H9 (cell line): ENCODE results near the gene UBE2L3. TPM values are rescaled to one million over a fixed set of nuclear protein-coding genes. Genes with fewer than 3 reads are reported as not detected.

ENCODE experiments used
- DNase-seq: peaks from one replicate; pipeline ENCODE4 v3.0.0-alpha.2; 2017
- H2AFZ ChIP-seq: one replicate; pipeline ENCODE4 v1.6.1; 2013; ENCODE audit warnings: mild to moderate bottlenecking, low read length, control low read depth, moderate library complexity
- H2AK5ac ChIP-seq: 2 replicates; pipeline ENCODE4 v1.6.1; 2013; ENCODE audit warnings: low read length, control low read depth, mixed read lengths; ENCODE audit not compliant: insufficient read length
- H2BK120ac ChIP-seq: one replicate; pipeline ENCODE4 v1.6.1; 2013; ENCODE audit warnings: low read depth, mild to moderate bottlenecking, low read length, control low read depth, inconsistent platforms; ENCODE audit not compliant: poor library complexity, severe bottlenecking
- H2BK12ac ChIP-seq: 2 replicates; pipeline ENCODE4 v1.6.1; 2013; ENCODE audit warnings: low read length, control low read depth, mixed read lengths, low read depth; ENCODE audit not compliant: insufficient read length
- H2BK15ac ChIP-seq: 2 replicates; pipeline ENCODE4 v1.6.1; 2013; ENCODE audit warnings: low read depth, low read length, control low read depth
- H2BK20ac ChIP-seq: one replicate; pipeline ENCODE4 v1.6.1; 2013; ENCODE audit warnings: low read depth, mild to moderate bottlenecking, low read length, control low read depth, inconsistent platforms; ENCODE audit not compliant: poor library complexity, severe bottlenecking
- H2BK5ac ChIP-seq: 2 replicates; pipeline ENCODE4 v1.6.1; 2013; ENCODE audit warnings: low read length, control low read depth, mixed read lengths; ENCODE audit not compliant: insufficient read length
- H3K14ac ChIP-seq: 2 replicates; pipeline ENCODE4 v1.6.1; 2013; ENCODE audit warnings: low read length, control low read depth; ENCODE audit not compliant: insufficient read depth
- H3K18ac ChIP-seq: 2 replicates; pipeline ENCODE4 v1.6.1; 2013; ENCODE audit warnings: low read depth, mild to moderate bottlenecking, mixed read lengths, low read length, control low read depth; ENCODE audit not compliant: insufficient read length
- H3K23ac ChIP-seq: 2 replicates; pipeline ENCODE4 v1.6.1; 2013; ENCODE audit warnings: low read length, control low read depth, mixed read lengths, low read depth; ENCODE audit not compliant: insufficient read length
- H3K23me2 ChIP-seq: 2 replicates; pipeline ENCODE4 v1.6.1; 2013; ENCODE audit warnings: low read depth, mild to moderate bottlenecking, mixed read lengths, low read length, control low read depth; ENCODE audit not compliant: insufficient read length, poor library complexity, severe bottlenecking
- H3K27ac ChIP-seq: 2 replicates; pipeline ENCODE4 v1.5.1; 2013; ENCODE audit warnings: low read length, control low read depth, mixed read lengths, low read depth; ENCODE audit not compliant: insufficient read length
- H3K27me3 ChIP-seq: 2 replicates; pipeline ENCODE4 v1.6.1; 2013; ENCODE audit warnings: low read length, control low read depth, inconsistent platforms; ENCODE audit not compliant: insufficient read depth
- H3K4ac ChIP-seq: 2 replicates; pipeline ENCODE4 v1.6.1; 2013; ENCODE audit warnings: low read depth, mild to moderate bottlenecking, control low read depth, inconsistent platforms, low read length, moderate library complexity
- H3K4me1 ChIP-seq: 2 replicates; pipeline ENCODE4 v1.6.1; 2013; ENCODE audit warnings: low read length, control low read depth, inconsistent platforms; ENCODE audit not compliant: insufficient read depth
- H3K4me2 ChIP-seq: 2 replicates; pipeline ENCODE4 v1.6.1; 2013; ENCODE audit warnings: low read length, control low read depth, mixed read lengths; ENCODE audit not compliant: insufficient read length, insufficient read depth
- H3K56ac ChIP-seq: 2 replicates; pipeline ENCODE4 v1.6.1; 2013; ENCODE audit warnings: low read depth, mild to moderate bottlenecking, mixed read lengths, low read length, control low read depth; ENCODE audit not compliant: insufficient read length
- H3K79me1 ChIP-seq: 2 replicates; pipeline ENCODE4 v1.6.1; 2013; ENCODE audit warnings: low read depth, mild to moderate bottlenecking, moderate library complexity, low read length, control low read depth, inconsistent platforms; ENCODE audit not compliant: insufficient read depth, poor library complexity, severe bottlenecking
- H3K79me2 ChIP-seq: 2 replicates; pipeline ENCODE4 v1.6.1; 2013; ENCODE audit warnings: low read length, control low read depth, inconsistent platforms; ENCODE audit not compliant: insufficient read depth
- H3K9ac ChIP-seq: 2 replicates; pipeline ENCODE4 v1.6.1; 2013; ENCODE audit warnings: low read length, control low read depth, mixed read lengths; ENCODE audit not compliant: insufficient read length; ENCODE audit errors: extremely low read depth
- H3K9me3 ChIP-seq: one replicate; pipeline ENCODE4 v1.6.1; 2013; ENCODE audit warnings: low read depth, low read length, inconsistent platforms; ENCODE audit not compliant: control insufficient read depth
- H3T11ph ChIP-seq: one replicate; pipeline ENCODE4 v1.6.1; 2013; ENCODE audit warnings: mild to moderate bottlenecking, low read length, control low read depth, inconsistent platforms
- H4K20me1 ChIP-seq: one replicate; pipeline ENCODE4 v1.6.1; 2013; ENCODE audit not compliant: control insufficient read depth, insufficient read length, insufficient read depth
- H4K5ac ChIP-seq: 2 replicates; pipeline ENCODE4 v1.6.1; 2013; ENCODE audit warnings: low read depth, mild to moderate bottlenecking, mixed read lengths, low read length, control low read depth; ENCODE audit not compliant: insufficient read length
- H4K8ac ChIP-seq: replicated peaks from 2 replicates; pipeline ENCODE4 v1.6.1; 2013; ENCODE audit warnings: low read length, control low read depth, mixed read lengths, low read depth; ENCODE audit not compliant: insufficient read length
- H4K91ac ChIP-seq: 2 replicates; pipeline ENCODE4 v1.6.1; 2013; ENCODE audit warnings: low read depth, mild to moderate bottlenecking, moderate library complexity, mixed read lengths, low read length, control low read depth; ENCODE audit not compliant: insufficient read length
- H3K27ac Mint-ChIP-seq, 3 experiments: 2 replicates in 2 of 3; 3 replicates in 1 of 3; pipeline ENCODE4 v1.8.0; 2020 to 2021; ENCODE audit warnings: mixed read lengths in 3 of 3, mild to moderate bottlenecking in 1 of 3, moderate library complexity in 1 of 3
- H3K27me3 Mint-ChIP-seq: 2 replicates; pipeline ENCODE4 v1.8.0; 2021; ENCODE audit warnings: low read depth, mild to moderate bottlenecking, moderate library complexity, mixed read lengths
- H3K36me3 Mint-ChIP-seq, 3 experiments: 2 replicates in 2 of 3; 3 replicates in 1 of 3; pipeline ENCODE4 v1.8.0; 2020 to 2021; ENCODE audit warnings: low read depth in 3 of 3, mixed read lengths in 3 of 3; ENCODE audit not compliant: insufficient read depth in 1 of 3
- H3K4me1 Mint-ChIP-seq, 2 experiments: 2 replicates each; pipeline ENCODE4 v1.8.0; 2020; ENCODE audit warnings: mixed read lengths in 2 of 2
- H3K4me3 Mint-ChIP-seq, 2 experiments: 2 replicates in 1 of 2; 3 replicates in 1 of 2; pipeline ENCODE4 v1.8.0; 2020 to 2021; ENCODE audit warnings: mild to moderate bottlenecking in 2 of 2, mixed read lengths in 2 of 2, moderate library complexity in 1 of 2
- H3K9me3 Mint-ChIP-seq, 2 experiments: 2 replicates in 1 of 2; 3 replicates in 1 of 2; pipeline ENCODE4 v1.8.0; 2020; ENCODE audit warnings: mild to moderate bottlenecking in 2 of 2, mixed read lengths in 2 of 2, moderate library complexity in 1 of 2
- WGBS: extraction: QIAGEN DNeasy Blood & Tissue Kit; methylation state at CpG from one replicate; pipeline ENCODE4 v1.1.7; 2013; ENCODE audit warnings: missing lambda C conversion rate, low lambda C conversion rate, mixed read lengths; ENCODE audit not compliant: insufficient read length; ENCODE audit errors: extremely low coverage; 5-methylcytosine and 5-hydroxymethylcytosine counted together
- total RNA-seq: library from RNA; stranded (reverse); gene quantifications from 2 replicates; pipeline ENCODE4 v1.2.1, GENCODE V29; 2021
- TF ChIP-seq, protein P1 (sequence below): fragments of 200-600 bp; sonication (generic); conservative IDR thresholded peaks from 3 replicates; pipeline ENCODE4 v1.8.0; 2021; ENCODE audit warnings: antibody characterized with exemption, mild to moderate bottlenecking

Gene UBE2L3
- total RNA-seq, 1 experiment from 2014 or later, result 79.7 TPM

- Histone ChIP-seq H3K14ac (no peak overlapping the region), H2BK20ac (no peak overlapping the region), H2BK5ac (no peak overlapping the region), H2BK120ac (no peak overlapping the region), H2AFZ (no peak overlapping the region), H3K23me2 (peaks cover 8% of the 10 kb centered on the region), H3K4me1 (no peaks in the 10 kb centered on the region; the same call in 1 of the 2 replicates), H3K18ac (no peak overlapping the region), H3T11ph (no peak overlapping the region), H3K27ac (no peak overlapping the region), H3K79me1 (peaks cover 3% of the 10 kb centered on the region), H3K56ac (no peak overlapping the region), H3K4ac (no peak overlapping the region), H4K91ac (no peak overlapping the region), H2BK15ac (no peak overlapping the region), H2BK12ac (no peak overlapping the region), H4K20me1 (peaks cover 2% of the 10 kb centered on the region), H3K9me3 (no peaks in the 10 kb centered on the region), H3K23ac (no peak overlapping the region), H3K79me2 (peaks cover 82% of the 10 kb centered on the region), H4K8ac (no peak overlapping the region), H3K4me2 (no peak overlapping the region), H4K5ac (no peak overlapping the region), H2AK5ac (no peak overlapping the region), H3K9ac (no peak overlapping the region), H3K27me3 (no peaks in the 10 kb centered on the region)
- H3K4me1 Mint-ChIP-seq, result peaks cover 42 to 51% of the 10 kb centered on the region in 2 experiments
- H3K9me3 Mint-ChIP-seq, result no peaks in the 10 kb centered on the region
- DNase-seq, result no peak
- TF ChIP-seq, protein P1, sequence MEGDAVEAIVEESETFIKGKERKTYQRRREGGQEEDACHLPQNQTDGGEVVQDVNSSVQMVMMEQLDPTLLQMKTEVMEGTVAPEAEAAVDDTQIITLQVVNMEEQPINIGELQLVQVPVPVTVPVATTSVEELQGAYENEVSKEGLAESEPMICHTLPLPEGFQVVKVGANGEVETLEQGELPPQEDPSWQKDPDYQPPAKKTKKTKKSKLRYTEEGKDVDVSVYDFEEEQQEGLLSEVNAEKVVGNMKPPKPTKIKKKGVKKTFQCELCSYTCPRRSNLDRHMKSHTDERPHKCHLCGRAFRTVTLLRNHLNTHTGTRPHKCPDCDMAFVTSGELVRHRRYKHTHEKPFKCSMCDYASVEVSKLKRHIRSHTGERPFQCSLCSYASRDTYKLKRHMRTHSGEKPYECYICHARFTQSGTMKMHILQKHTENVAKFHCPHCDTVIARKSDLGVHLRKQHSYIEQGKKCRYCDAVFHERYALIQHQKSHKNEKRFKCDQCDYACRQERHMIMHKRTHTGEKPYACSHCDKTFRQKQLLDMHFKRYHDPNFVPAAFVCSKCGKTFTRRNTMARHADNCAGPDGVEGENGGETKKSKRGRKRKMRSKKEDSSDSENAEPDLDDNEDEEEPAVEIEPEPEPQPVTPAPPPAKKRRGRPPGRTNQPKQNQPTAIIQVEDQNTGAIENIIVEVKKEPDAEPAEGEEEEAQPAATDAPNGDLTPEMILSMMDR, result no peak
- no peak overlapping the region for H3K4me3 Mint-ChIP-seq
- H3K27ac Mint-ChIP-seq, result peak overlapping the region in 1 of 3 experiments; percentile 71; a peak in 2 of 7 replicates
- H3K36me3 Mint-ChIP-seq, result peaks cover 8 to 19% (median 14%) of the 10 kb centered on the region in 3 experiments; a peak in 6 of 7 replicates
- WGBS, result no CpG with 5 or more reads among the region's 6 CpGs
- H3K27me3 Mint-ChIP-seq, result no peaks in the 10 kb centered on the region
These were observed 5.8 kb downstream of the UBE2L3 start for GRCh38 chr22:21573293-21573734.
